Activated gamma-delta T cell treated with anti-CD3 and anti-CD28 coated beads, Interleukin-2, amount 50 U/mL, for 16 hours (primary cell): ENCODE results near the gene FAM219A.
"Not testable (repeated sequence)": the region's sequence is repeated elsewhere in the genome, so short reads cannot be mapped to it uniquely, and the experiment has no call there.

Source experiments
- DNase-seq: peaks from one replicate; pipeline ENCODE4 v3.0.0-alpha.2; 2020; ENCODE audit warnings: low read depth

The FAM219A gene

GRCh38 chr9:34376596-34377403 is 81.6 kb downstream of the FAM219A start, which contains the start of gene MYORG:
Gene MYORG, minus strand, starts transcription at chr9:34376898. Its CDS starts 3,955 bp downstream, at chr9:34372943.
- peak; percentile 95 for DNase-seq

- peak; percentile 39 for DNase-seq
Measured at GRCh38 chr9:34375901-34376595, 82.3 kb downstream of the FAM219A start.

GRCh38 chr9:34374905-34375552 is 83.3 kb downstream of the FAM219A start:
- no peak for DNase-seq

GRCh38 chr9:34374339-34374738 is 84.0 kb downstream of the FAM219A start:
- DNase-seq: no peak

- DNase-seq: no peak
Measured at GRCh38 chr9:34373749-34374148, 84.6 kb downstream of the FAM219A start.

GRCh38 chr9:34372467-34373011 is 85.8 kb downstream of the FAM219A start:
- DNase-seq: no peak

GRCh38 chr9:34371886-34372466 is 86.4 kb downstream of the FAM219A start:
- no peak for DNase-seq

- no peak for DNase-seq
Measured at GRCh38 chr9:34370970-34371880, 87.1 kb downstream of the FAM219A start.

- DNase-seq: no peak
Measured at GRCh38 chr9:34370335-34370969, 87.9 kb downstream of the FAM219A start.

- DNase-seq: no peak
Measured at GRCh38 chr9:34369636-34370035, 88.7 kb downstream of the FAM219A start.

GRCh38 chr9:34368796-34369195 is 89.6 kb downstream of the FAM219A start:
- not testable (repeated sequence) for DNase-seq

- not testable (repeated sequence) for DNase-seq
Measured at GRCh38 chr9:34367751-34368410, 90.5 kb downstream of the FAM219A start.

- no peak for DNase-seq
Measured at GRCh38 chr9:34366365-34366764, 92.0 kb downstream of the FAM219A start.

- DNase-seq: no peak
Measured at GRCh38 chr9:34365282-34365681, 93.1 kb downstream of the FAM219A start.

GRCh38 chr9:34363619-34364351 is 94.6 kb downstream of the FAM219A start:
- no peak for DNase-seq

- no peak for DNase-seq
Measured at GRCh38 chr9:34362614-34363214, 95.7 kb downstream of the FAM219A start.

- DNase-seq: not testable (repeated sequence)
Measured at GRCh38 chr9:34352957-34353356, 105.4 kb downstream of the FAM219A start.

- DNase-seq: not testable (repeated sequence)
Measured at GRCh38 chr9:34352122-34352652, 106.2 kb downstream of the FAM219A start.
